Measurements from ENCODE around the gene GPR137.

GPR137 gene

DNA sequence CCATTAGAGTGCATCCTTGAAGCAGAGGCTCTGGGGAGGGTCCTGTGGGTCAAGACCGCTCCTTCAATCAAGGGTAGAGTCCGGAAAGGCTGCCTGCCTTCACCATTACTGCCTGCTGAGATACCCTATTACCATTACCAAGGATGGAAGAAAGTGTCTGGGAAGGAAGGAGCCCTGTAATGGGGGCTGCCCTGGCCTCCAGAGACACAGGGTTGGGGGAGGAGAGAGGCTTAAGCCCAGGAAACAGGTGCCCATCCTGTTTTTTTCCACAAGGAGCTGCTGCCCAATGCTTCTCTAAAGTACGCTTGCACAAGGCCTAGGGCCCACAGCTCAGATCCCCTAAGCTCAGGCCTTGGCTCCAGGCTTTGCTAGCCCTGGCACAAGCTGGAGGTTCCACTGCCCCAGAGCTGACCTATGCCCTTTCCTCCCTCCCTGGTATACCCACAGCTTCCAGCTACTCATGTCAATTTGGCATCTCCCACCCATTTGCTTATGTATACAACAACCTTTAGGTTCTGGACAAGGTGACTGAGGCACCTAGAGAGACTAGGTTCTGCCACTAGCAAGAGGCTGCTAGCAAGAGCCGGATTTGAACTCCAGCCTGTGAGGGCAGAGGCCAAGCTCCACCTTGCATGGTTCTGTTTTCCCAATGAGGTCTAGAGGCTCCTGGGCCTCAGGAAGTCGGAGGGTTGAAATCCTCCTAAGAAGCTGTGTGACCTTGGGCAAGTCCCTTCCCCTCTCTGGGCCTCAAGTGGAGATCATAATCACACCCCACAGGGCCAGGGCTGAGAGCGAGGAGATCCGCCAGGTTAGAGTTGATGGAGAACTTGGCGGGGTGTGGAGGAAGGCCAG lies 35.9 kb upstream of the GPR137 start:
- no peak for DNase-seq

DNA sequence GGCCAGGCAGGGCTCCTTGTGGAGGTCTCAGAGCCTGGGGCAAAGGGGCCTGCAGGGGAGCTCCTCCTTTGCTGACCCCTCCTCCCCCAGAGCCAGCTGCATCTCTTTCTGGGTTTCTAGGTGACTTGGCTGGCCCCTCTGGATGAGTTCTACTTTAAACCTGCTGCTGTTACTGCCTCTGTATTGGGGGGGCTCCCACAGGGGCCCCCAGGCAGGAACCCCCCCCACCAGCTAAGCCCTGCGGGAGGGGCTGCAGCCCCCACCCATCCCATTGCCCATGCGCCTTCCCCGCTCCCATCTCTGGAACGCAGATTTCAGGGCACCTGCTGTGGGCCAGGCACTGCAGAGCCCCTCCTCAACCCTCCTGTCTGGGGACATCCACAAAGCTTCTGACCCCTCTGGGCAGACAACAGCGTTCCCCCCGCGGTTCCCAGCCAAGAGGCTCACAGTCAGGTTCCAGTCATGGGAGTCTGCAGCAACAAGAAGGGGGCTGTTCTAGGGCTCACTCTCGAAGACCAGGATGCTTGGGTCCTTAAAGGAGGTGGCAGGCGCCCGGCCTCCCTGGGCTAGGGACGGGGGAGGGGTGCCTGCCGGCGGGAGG lies 35.1 kb upstream of the GPR137 start:
- DNase-seq = no peak

DNA sequence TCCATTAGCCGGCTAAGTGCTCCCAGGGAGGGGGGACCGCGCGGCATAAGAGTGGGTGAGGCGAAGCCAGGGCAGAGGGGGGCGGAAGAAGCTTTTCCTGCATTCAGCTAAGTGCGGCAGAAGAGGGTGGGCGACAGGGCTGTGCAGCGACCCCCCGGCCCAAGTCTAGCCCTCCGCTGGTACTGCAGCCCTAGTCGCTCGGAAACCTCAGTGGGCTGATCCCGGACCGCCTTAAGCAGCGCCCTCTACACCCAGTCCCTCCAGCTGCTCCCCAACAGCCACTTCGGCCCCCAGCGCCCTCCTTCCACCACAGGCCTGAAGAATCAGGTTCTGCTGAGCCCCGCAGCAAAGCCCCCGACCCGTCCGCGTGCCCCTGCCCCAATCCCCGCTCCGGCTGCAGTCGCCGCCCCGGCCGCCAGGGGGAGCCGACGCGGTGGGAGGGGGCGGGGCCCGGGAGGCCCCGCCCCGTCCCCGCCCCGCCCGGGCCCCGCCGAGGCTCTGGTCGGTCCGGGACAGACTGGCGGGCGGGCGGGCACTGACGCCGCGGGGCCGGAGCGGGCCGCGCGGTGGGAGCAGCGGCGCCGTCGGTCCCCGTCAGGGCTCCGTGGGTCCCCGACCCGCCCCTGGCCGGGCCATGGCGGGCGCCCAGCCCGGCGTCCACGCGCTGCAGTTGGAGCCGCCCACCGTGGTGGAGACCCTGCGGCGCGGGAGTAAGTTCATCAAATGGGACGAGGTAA lies 34.5 kb upstream of the GPR137 start, which contains the start of gene PLCB3:
TSS of gene PLCB3 (plus strand) at position 515 of the 737 bp plus-strand sequence. CDS start at position 635, 120 bp downstream.
- DNase-seq = no peak

DNA sequence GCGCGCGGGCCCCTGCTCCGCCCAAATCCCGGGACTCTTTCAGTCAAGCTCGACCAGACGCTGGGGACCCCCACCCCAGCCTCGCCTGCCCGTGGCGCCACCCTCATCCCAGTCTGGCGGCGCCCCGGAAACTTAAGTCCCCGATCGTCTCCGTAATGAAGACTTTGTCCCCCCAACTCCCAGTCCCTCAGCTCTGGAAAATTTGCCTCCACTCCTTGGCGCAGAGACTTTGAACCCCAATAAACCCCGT lies 34.0 kb upstream of the GPR137 start:
- DNase-seq = no peak

DNA sequence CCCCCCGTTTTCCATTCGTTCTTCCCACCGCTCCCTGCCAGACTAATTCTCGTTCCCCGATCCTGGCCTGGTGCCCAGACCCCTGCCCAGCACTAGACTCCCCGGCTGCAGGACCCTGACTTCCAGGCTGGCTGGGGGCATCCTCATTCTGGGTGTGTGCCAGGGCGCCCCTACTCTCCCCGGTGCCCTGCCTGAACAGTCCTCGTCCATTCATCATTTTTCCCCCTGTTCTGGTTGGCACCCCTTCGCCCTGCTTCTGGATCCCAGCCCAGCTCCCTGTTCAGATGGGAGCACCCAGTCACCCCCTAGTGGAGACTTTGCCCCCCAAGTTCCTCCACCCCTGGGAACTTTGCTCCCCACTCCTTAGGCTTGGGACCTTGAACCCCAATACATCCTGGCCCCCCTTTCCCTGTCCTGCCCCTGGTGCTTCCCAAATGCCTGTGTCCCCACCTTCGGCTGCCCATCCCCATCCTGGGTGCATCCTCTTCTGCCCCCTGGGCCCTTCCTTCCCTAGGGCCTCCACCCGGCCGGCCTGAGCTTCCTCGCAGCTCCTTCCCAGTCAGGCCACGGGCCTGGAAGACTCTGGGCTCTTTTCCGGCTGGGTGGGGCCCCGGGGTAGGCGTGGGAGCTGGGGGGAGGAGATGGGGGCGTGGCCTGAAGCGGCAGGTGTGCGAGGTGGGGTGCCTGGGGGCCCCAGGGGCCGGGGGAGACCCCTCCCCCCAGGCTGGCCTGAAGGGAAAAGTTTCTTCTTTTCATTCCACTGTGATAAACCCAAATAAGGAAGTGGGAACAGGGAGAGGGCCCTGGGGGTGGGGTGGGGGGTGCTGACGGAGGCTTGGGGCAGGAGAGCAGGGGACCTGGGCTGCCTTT lies 33.4 kb upstream of the GPR137 start:
- DNase-seq = no peak

DNA sequence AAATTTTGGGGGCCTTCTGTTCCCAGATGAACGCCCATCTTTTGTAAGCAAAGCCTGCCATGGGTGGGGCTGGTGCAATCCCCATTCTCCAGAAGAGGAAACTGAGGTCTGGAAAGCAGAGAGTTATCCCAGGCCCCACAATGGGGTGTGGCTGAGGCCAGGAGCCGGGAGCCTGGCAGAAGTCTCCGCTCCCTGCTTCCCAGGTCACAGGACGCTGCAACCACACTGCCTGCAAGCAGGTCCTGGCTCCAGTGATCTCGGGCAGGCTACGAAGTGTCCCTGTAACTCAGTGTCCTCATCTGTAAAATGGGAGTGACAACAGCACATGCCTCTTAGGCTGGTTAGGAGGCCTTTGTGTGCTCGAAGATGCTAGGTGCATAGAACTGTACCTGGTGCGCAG lies 32.6 kb upstream of the GPR137 start:
- DNase-seq = no peak

DNA sequence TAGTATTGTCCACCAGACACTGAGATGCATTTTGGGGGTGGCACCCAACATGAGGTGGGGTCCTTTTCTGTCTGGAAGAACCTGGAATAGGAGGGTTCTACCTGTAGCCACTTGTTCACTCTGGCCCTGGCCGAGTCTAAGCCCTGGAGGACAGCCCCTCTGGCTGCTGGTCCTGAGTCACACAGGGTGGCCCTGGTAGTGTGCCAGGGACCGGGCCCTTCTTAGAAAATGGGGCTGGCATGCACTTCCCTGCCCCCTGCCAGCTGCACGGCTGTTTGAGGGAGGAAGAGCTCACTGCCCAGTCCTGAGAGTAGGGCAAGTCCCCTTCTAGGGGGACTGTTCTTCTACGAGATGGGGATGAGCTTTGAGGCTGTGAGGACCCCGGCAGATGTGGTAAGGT lies 32.2 kb upstream of the GPR137 start:
- no peak for DNase-seq

DNA sequence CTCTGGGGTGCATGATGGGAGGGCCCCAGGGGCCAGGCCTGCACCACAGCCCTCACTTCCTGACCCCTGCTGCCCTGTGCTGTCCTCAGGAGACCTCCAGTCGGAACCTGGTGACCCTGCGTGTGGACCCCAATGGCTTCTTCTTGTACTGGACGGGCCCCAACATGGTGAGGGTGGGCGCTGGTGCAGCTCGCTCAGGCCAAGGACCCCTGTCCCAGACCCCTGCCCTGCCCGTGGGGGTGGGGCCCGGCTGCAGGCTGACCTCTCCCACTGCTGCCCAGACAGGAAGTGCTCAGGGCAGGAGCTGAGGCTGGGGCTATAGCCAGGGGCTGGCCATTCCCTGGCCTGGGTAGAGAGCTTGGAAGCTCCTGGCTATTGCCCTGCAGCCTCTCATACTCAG lies 31.3 kb upstream of the GPR137 start:
- DNase-seq = no peak

DNA sequence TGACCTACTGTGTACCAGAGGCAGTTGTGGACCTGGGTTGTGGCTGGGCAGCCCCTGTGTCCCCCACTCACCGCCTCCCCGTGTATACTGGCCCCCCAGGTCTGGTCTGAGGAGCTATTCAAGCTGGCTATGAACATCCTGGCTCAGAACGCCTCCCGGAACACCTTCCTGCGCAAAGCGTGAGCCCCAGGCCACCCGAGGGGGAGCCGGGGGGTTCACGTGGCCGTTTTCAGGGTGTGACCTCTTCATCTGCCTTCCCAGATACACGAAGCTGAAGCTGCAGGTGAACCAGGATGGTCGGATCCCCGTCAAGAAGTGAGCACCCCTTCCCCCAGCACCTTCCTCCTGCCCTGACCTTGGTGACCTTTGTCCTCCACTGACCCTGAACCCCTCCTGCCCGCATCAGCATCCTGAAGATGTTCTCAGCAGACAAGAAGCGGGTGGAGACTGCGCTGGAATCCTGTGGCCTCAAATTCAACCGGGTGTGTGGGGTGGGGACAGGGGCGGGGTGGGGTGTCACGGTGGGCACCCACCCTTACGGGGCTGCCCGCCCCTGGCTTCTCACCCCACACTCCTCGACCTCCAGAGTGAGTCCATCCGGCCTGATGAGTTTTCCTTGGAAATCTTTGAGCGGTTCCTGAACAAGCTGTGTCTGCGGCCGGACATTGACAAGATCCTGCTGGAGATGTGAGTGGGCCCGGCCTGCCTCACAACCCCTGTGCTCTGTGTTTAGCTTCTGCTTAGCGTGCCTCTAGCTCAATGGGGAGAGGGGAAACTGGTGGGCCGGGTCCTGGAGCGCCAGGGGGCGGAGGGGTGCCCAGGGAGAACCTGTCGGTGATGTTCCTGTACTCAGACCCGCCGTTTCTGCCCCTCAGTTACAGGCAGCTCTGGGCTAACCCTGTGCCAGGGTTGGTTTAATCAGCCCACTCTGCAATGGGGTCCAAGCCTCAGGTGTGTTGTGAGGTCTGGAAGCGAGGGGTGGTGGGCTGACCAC lies 30.2 kb upstream of the GPR137 start:
- DNase-seq = no peak

DNA sequence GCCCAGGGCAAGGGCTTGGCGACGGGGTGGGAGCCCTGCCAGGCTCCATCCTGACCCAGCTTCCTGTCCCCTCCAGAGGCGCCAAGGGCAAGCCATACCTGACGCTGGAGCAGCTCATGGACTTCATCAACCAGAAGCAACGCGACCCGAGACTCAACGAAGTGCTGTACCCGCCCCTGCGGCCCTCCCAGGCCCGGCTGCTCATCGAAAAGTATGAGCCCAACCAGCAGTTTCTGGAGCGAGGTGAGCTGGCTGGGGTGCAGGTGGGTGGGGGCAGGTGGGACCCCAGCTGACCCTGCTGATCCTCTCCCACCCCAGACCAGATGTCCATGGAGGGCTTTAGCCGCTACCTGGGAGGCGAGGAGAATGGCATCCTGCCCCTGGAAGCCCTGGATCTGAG lies 29.3 kb upstream of the GPR137 start:
- DNase-seq = no peak

DNA sequence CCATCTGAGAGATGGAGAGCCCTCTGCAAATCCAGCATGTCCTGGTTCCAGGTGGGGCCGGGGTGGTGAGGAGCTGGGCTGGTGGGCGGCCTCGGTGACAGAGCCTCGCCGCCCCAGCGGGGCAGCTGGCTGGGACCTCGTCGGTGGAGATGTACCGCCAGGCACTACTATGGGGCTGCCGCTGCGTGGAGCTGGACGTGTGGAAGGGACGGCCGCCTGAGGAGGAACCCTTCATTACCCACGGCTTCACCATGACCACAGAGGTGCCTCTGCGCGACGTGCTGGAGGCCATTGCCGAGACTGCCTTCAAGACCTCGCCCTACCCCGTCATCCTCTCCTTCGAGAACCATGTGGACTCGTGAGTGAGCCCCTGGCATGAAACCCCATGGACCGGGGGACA lies 27.3 kb upstream of the GPR137 start:
- no peak for DNase-seq

DNA sequence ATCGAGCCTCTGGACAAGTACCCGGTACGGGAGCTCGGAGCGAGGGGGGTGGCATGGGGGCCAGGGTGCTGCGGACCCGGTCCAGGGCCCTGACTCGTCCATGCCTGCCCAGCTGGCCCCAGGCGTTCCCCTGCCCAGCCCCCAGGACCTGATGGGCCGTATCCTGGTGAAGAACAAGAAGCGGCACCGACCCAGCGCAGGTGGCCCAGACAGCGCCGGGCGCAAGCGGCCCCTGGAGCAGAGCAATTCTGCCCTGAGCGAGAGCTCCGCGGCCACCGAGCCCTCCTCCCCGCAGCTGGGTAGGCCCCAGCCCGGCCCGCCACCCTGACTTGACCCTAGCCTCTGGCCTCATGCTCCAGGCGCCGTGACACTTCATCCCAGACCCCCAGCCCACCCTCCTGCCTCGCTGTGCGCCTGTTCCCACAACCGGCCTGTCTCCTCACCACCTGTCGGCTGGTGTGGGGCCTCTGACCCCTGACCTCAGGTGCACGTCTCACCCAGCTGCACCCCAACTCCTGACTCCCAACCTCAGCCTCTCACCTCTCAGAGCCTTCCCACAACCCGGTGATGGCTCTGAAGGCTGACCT lies 26.6 kb upstream of the GPR137 start:
- DNase-seq = no peak

DNA sequence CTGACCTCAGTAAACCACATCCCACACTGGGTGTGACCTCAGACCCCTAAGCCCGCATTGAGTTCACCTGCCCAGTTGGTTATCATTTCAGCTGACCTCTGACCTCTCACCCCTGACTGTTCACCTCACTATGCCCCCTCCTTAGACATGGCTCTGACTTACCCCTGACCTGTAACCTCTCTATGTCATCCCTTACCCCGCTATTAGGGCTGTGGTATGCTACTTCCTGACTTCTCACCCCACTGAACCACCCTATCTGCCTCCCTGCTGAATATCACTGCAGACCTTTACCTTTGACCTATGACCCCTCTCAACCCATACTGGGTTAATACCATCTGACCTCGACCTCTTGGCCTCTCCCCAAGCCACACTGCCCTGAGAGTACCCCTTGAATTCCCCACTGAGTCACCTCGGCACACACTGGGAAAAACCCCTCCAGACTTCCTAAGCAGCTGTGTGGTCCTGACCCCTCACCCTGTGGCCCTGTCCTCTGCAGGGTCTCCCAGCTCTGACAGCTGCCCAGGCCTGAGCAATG lies 26.0 kb upstream of the GPR137 start:
- DNase-seq = no peak

DNA sequence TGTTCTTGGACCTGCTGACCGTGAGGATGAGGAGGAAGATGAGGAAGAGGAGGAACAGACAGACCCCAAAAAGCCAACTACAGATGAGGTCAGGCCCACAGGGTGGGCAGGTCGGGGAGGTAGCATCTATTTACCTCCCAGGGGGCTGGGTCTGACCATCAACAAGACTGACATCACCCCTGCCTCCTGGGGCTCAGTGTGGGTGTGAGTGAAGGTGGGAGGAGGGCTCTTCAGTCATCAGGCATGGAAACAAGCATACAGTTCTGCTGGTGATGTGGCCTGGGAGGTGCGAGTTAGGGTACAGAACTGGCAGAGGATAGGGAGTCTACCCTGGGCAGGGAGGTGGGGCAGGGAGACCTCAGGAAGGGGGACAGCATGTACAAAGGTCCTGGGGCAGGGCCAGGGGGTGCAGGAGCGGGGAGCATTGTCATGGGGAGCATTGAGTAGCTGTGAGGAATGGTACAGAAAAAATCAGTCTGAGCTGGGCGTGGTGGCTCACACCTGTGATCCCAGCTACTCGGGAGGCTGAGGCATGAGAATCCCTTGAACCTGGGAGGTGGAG lies 25.4 kb upstream of the GPR137 start:
- no peak for DNase-seq

DNA sequence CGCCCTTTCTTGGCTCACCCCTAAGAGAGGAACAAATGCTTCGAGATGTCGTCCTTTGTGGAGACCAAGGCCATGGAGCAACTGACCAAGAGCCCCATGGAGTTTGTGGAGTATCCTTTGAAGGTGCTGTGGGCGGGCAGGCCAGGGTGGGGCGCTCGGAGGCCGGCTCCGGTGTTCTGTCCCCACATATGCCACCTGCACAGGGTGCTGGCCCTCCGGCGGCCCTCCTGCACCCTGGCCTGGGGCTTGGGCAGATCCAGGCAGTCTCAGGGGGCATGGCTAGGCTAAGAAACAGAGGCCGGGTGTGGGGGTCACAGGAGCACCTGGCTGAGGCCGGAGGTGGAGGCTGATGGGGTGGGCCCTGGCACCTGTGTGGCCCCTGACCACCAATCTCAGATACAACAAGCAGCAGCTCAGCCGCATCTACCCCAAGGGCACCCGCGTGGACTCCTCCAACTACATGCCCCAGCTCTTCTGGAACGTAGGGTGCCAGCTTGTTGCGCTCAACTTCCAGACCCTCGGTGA lies 24.0 kb upstream of the GPR137 start:
- DNase-seq = no peak

DNA sequence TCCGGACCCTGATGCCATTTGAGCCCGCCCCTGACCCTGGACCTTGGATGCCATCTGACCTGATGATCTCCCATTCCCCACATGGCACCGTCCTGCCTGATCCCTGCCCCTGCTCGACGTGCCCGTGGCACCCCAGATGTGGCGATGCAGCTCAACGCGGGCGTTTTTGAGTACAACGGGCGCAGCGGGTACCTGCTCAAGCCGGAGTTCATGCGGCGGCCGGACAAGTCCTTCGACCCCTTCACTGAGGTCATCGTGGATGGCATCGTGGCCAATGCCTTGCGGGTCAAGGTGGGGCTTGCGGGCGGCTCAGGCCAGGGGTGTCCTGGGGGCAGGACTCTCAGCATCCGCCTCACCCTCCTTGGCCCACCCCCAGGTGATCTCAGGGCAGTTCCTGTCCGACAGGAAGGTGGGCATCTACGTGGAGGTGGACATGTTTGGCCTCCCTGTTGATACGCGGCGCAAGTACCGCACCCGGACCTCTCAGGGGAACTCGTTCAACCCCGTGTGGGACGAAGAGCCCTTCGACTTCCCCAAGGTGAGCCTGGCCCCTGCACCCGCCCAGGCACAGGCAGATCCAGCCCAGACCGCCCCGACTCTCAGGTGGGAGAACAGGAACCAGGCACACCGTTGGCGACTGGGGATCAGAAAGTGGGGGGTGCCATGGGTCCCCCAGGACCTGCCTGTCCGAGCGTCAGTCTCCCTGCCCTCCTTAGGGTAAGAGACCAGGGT lies 23.2 kb upstream of the GPR137 start:
- DNase-seq = no peak

DNA sequence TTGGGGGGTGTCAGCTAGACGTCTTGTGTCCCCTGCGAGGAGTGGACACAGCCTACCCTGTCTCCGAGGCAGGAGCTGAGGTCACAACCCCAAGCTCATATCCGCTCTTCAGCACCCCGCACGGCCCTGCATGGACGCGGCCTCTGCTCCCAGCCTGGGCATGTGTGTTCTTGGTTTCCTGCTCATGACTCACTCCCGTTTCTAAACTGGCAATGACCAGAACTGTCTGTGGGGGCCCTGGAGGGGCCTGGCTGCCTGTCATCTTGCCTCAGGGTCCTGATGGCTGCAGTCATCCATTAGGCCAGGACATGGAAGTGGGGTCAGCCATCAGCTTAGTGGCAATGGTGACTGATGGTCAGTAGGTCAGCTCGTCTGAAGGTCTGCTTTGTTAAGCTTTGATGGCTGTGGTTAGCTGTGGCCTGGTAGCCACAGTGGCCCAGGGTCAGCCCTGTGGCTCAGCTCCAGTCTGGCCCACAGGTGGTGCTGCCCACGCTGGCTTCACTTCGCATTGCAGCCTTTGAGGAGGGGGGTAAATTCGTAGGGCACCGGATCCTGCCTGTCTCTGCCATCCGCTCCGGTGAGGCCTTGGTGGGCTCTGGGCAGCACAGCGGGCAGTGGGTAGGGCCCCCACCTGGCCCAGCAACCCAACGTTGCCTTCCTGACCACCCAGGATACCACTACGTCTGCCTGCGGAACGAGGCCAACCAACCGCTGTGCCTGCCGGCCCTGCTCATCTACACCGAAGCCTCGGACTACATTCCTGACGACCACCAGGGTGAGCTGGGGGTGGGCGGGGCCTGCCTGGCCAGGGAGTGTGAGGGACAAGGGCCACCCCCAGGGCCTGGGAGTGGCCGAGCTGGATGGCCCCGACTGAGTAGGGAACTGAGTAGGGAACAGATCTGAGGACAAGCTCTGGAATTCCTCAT lies 22.4 kb upstream of the GPR137 start:
- DNase-seq = no peak

DNA sequence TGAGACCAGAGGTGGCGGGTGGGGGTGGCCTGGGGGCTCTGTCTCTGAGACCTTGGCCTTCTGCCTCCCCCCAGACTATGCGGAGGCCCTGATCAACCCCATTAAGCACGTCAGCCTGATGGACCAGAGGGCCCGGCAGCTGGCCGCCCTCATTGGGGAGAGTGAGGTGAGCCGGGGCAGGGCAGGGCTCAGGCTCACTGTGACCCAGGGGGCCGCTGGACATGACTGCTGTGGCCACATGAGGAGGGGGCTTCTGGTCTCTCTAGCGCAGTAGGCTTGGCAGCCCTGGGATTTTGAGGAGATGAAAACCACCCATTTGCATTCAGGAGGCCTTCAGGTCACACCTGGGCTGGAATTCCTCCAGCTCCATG lies 21.7 kb upstream of the GPR137 start:
- no peak for DNase-seq

DNA sequence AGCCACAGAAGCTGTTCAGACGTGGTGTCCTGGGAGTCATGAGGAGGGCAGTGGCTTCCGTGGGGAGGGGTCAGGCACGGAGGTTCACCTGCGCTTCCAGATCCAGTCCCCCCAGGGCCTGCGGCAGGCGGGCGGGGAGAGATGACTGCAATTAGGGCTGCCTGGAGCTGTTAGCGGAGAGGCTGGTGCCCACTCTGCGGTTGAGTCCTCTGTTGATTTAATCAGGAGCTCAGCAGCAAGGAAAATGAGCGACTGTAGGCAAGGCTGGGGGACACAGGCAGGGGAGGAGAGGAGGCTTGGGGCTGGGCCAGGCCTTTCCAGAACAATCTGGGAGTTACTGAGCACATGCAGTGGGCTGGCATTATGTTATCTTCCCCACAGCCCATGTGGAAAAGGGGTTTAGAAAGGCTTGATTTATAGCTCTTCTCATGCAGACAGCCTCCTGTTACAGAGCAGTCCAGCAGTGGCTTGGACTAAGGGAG lies 21.2 kb upstream of the GPR137 start:
- DNase-seq = no peak

Data from NCI-H1092 (cell line).